ENCODE measurements around the gene ANAPC2.

ANAPC2 gene, protein sequence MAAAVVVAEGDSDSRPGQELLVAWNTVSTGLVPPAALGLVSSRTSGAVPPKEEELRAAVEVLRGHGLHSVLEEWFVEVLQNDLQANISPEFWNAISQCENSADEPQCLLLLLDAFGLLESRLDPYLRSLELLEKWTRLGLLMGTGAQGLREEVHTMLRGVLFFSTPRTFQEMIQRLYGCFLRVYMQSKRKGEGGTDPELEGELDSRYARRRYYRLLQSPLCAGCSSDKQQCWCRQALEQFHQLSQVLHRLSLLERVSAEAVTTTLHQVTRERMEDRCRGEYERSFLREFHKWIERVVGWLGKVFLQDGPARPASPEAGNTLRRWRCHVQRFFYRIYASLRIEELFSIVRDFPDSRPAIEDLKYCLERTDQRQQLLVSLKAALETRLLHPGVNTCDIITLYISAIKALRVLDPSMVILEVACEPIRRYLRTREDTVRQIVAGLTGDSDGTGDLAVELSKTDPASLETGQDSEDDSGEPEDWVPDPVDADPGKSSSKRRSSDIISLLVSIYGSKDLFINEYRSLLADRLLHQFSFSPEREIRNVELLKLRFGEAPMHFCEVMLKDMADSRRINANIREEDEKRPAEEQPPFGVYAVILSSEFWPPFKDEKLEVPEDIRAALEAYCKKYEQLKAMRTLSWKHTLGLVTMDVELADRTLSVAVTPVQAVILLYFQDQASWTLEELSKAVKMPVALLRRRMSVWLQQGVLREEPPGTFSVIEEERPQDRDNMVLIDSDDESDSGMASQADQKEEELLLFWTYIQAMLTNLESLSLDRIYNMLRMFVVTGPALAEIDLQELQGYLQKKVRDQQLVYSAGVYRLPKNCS

DNA sequence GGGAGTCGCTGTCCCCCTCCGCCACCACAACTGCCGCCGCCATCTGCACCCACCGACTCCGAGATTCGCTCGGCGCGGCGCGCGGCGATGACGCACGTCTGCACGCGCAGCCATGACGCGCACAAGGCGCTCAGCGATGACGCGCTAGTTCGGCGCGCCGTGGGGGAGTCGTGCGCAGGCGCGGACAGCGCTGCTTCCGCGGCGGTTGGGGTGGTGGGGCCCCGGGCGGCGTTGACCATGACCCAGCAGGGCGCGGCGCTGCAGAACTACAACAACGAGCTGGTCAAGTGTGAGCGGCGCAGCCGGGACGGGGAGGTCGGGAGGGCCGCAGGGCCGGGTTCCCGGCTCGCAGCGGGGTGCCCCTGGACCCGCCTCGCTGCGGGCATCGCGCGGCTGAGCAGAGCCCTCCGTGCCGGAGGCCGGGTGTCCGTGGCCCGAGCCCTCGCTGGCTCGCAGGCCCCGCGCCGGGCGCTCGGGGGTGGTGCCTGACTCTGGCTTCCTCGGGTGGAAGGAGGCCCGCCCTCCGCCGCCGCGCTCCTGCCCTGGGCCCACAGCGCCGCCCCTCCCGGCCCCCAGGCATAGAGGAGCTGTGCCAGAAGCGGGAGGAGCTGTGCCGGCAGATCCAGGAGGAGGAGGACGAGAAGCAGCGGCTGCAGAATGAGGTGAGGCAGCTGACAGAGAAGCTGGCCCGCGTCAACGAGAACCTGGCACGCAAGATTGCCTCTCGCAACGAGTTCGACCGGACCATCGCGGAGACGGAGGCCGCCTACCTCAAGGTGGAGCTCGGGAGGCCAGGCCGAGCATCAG lies at the start of gene ANAPC2, which contains the start of gene SSNA1:
ANAPC2 (minus strand) TSS at position 71 of the 807 bp plus-strand sequence; CDS start at position 43, 28 bp downstream.
SSNA1 (plus strand) TSS at position 187 of the 807 bp plus-strand sequence; CDS start at position 238, 51 bp downstream.
- peak; percentile 97 for DNase-seq

DNA sequence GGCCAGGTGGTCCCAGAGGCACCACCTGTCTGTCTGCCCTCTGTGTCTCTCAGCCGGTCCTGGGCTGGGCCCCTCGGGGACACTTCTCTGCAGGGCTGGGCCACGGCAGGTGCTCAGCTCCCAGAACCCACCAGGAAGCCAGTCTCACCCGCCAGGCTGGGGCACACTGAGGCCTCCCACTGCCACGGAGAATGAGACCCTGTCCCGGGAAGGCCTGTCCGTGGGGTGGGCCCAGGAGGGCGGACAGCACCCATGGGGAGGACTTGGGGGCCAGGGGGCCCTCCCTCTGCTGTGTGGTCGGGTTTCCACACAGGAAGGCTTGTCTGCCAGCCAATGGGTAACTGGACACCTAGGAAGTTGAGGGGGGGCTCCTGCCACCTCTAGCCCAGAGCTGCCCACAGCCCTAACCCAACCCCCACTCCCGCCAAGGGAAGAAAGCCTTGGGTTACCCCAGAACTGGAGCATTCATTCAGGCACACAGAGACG lies 48.6 kb upstream of the ANAPC2 start:
- no peak for DNase-seq

DNA sequence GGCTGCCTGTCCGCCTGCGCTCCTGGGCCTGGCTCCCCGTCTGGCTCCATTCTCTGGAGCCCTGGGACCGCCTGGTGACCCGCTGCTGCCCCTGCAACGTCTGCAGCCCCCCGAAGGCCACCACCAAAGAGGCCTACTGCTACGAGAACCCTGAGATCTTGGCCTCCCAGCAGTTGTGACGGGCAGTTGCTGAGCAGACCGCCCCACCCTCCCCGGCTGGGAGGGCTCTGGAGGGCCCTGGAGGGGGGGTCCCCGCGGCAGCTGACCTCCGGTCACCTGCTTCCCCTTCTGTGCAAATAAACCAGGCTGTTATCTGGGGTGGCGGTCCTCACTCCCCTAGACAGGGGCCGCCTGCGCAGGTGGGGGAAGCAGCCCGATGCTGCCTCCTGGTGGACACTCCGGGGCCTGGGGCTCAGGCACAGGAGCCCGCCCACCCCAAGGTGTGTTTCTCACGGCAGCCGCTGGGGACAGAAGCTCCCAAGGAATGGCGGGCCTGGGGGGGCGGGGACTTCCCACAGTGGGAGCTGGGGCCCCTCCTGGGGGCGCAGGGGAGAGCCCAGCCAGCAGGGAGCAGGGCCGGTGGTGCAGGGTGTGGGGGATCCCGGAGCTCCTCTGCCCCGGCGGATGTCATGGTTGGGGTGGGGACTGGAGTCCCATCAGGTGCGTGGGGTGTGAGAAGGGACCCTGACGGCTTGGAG lies 48.0 kb upstream of the ANAPC2 start:
- DNase-seq = peak; percentile 95

DNA sequence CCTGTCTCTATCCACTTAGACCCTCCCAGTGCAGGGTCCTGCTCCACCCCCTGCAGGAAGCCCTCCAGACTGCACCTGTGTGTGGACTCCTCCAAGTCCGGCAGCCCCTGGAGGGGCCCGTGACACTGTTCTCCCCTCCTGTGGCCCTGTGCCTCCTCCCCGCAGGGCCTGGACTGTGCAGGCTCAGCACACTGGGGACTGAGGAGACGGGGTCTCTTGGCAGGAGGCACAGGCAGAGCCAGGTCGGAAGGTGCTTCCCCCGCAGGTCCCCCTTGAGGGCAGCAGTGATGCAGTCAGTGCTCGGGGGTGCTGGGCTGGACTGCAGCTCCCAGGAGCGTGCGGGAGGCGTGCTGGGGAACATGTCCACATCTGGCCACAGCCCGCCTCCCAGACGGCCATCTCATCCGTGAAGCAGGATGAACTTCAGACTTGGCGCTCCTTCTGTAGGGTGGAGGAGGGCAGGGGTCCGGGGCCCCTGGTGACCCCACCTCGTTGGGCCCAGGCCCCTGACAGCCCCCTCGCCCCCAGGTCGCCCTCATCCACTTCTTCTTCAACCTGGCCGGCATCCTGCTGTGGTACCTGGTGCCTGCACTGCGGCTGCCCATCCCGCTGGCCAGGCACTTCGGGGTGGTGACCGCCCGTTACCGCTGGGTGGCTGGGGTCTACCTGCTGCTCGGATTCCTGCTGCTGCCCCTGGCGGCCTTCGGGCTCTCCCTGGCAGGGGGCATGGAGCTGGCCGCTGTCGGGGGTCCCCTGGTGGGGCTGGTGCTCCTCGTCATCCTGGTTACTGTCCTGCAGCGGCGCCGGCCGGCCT lies 47.3 kb upstream of the ANAPC2 start:
- DNase-seq = no peak

DNA sequence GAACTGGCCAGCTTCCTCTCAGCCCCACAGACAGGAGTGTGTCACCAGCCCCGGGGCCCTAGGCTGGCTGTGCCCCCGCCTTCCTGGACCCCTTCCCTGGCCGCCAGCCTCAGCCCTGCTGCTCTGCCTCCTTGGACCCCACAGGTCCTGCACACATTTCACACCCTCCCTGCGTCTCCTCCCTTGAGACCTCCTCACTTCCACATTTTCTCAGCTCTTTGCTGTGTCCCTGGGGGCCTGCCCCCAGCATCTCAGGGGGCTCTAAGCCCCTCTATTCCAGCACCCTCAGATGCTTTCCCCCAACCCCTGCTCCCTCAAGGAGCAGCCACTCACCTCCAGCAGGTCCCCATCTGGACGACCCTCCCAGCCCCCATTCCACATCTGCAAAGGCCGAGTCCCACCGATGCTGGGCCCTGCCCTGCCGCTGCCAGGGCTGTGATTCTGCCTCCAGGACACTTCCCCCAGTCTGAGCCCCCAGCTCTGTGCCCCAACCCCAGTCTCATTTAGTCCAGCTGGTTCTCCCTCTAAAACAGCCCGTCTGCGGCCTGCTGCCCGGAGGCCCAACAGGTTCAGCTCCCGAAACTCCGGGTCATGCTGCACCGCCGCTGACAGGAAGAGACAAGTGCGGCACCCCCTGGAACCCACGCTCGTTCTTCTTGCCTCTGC lies 46.5 kb upstream of the ANAPC2 start:
- no peak for DNase-seq

DNA sequence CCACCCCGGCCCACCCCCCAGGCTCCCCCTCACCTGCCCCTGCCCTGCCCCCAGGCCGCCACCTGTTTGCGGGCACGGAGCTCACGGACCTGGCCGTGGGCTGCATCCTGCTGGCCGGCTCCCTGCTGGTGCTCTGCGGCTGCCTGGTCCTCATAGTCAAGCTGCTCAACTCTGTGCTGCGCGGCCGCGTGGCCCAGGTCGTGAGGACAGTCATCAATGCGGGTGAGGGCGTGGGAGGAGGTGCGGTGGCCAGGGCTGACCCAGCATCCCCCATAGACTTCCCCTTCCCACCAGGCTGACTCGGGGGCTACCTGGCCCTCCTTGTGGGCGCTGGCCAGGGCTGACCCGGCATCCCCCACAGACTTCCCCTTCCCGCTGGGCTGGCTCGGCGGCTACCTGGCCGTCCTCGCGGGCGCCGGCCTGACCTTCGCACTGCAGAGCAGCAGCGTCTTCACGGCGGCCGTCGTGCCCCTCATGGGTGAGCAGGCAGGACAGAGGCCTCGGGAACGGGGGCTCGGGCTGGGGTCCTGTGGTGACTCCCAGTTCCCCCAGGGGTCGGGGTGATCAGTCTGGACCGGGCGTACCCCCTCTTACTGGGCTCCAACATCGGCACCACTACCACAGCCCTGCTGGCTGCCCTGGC lies 45.8 kb upstream of the ANAPC2 start:
- DNase-seq = no peak

DNA sequence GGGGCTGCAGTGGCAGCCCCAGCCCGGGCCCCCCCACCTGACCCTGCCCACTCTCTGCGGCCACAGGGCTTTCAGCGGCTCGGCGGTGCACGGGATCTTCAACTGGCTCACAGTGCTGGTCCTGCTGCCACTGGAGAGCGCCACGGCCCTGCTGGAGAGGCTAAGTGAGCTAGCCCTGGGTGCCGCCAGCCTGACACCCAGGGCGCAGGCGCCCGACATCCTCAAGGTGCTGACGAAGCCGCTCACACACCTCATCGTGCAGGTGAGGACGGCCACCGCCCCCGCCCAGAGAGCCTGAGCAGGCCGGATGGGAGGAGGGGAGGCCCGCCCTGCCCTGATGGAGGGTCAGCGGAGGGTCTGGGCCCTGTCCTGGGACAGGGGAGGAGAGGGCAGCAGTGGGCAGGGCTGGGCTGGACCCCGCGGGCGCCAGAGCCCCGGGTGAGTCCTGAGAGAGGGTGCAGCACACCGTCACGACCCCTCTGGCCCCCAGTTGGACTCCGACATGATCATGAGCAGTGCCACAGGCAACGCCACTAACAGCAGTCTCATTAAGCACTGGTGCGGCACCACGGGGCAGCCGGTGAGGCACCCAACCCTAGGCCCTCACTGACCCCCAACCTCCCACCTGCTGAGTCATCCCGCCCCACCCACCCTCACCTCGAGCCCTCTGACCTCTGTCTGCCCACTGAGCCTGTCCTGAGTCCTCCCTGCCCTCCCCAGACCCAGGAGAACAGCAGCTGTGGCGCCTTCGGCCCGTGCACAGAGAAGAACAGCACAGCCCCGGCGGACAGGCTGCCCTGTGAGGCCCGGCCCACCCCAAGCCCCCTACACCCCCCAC lies 45.0 kb upstream of the ANAPC2 start:
- no peak for DNase-seq

DNA sequence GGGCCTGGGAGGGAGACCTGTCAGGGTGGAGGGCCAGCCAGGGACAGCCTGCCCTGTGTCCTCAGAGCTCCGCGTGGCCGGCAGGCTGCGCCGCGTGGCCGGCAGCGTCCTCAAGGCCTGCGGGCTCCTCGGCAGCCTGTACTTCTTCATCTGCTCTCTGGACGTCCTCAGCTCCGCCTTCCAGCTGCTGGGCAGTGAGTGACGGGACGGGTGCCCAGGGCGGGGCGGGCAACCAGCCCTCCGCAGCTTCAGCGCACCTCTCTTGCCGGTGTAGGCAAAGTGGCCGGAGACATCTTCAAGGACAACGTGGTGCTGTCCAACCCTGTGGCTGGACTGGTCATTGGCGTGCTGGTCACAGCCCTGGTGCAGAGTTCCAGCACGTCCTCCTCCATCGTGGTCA lies 44.1 kb upstream of the ANAPC2 start:
- DNase-seq = no peak

DNA sequence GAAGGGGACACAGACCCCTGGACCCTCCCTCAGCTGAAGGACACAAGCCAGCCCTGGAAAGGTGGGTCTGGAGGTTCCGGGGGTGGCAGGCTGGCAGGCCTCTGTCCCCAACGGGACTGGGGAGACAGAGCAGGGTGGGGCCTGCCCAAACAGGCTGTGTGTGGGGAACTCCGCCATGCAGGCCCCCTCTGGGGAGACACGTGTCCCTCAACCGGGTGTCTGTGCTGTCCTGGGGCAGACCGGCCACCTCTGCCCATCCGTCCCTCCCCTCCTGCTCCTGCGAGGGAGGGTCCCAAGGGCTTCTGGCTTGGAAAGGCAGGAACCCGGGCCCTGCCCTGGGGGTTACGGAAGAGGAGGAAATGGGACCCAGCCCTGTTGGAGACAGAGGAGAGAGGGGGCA lies 43.7 kb upstream of the ANAPC2 start:
- no peak for DNase-seq

DNA sequence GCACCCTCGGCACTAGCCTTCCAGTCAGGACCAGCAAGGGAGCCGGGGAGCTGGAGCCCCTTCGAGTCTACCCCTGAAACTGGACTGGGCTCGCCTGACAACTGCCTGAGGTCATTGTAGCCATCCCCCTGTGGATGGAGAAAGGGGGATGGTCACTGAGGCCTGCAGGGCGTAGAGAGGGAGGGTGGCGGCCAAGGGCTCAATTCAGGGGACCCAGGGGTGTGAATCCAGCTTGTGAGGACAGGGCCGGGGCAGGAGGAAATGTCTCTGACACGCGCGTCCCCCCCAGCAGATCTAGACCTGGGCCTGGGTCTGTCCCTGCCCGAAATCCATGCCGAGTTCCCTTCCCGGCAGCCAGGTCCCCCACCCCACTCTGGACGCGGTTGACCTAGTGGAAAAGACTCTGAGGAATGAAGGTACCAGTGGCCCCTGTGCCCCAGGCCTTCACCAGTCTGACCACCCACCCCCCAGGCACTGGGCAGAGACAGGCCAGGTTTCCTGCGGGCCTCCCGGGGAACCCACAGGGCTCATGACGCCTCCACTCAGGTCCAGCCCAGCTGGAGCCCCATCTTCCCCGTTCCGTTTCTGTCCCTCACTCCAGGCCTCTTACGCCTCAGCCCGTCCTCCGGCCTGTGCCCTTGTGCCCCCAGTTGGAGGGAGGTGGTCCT lies 43.1 kb upstream of the ANAPC2 start:
- DNase-seq = no peak

DNA sequence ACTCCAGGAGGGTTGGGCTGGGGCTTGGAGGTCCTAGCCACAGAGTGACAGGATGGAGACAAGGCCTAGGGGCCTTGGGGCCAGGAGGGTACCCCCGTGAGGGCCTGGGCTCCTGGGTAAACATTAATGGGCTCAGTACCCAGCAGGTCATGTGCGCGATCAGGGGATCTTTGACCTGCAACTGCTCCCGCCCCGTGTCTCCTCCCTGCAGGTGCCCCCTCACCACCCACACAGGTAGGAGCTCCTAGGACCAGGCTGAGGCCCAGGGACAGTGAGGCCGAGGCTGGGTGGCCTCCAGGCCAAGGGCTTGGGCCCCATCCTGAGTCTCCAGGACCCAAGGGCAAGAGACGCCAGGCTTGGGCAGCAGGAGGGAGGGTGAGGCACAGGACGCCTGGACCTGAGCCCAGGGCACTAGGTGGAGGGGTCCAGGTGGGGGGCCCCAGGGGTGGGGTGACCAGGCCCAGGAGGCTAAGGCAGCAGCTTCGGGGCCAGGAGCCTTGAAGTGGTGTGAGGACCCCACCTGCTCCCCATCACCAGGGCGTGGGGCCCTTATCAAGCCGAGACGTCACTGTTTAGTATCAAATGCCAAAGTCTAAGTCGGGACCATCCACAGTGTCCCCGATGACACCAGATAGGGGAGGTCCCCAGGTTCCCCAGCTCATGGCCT lies 42.5 kb upstream of the ANAPC2 start, which contains the start of gene SLC34A3:
SLC34A3 (plus strand) TSS at position 197 of the 667 bp plus-strand sequence. CDS start 802 bp downstream, outside the sequence.
- no peak for DNase-seq

DNA sequence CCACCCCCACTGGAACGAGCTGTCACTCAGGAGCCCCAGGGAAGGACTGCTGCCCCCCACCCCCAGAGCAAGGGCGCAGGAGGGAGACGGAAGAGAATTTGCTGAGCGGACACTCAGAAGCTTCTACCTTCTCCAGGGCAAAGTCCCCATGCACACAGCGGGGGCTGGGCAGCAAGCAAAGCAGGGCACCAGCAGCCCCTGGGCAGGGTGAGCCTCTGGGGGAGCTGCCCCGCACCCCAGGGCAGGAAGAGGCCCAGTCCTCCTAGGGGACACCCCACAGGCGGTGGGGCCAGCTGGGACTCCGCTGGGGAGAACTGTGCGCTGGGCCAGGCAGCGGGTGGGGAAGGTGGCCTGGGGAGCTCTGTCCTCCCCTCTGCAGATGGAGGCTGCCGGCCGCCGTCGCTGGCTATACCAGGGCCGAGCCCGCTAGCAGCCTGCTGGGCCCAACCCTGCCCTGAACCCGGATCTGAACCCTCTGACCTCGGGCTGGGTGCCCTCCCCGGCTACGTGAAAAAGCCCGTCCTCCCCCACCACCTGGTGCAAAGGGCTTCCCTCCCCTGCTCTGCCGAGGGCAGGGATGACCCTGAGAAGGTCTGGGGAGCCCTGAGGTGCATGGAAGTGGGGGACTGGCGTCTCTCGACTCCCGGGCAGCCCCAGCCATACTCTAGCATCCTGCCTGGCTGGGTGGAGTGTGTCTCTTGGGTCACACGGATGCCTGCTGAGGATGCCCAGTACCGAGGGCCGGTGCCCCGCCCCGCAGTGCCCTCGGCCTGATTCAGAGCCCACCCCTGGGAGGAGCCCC lies 41.7 kb upstream of the ANAPC2 start:
- DNase-seq = no peak

DNA sequence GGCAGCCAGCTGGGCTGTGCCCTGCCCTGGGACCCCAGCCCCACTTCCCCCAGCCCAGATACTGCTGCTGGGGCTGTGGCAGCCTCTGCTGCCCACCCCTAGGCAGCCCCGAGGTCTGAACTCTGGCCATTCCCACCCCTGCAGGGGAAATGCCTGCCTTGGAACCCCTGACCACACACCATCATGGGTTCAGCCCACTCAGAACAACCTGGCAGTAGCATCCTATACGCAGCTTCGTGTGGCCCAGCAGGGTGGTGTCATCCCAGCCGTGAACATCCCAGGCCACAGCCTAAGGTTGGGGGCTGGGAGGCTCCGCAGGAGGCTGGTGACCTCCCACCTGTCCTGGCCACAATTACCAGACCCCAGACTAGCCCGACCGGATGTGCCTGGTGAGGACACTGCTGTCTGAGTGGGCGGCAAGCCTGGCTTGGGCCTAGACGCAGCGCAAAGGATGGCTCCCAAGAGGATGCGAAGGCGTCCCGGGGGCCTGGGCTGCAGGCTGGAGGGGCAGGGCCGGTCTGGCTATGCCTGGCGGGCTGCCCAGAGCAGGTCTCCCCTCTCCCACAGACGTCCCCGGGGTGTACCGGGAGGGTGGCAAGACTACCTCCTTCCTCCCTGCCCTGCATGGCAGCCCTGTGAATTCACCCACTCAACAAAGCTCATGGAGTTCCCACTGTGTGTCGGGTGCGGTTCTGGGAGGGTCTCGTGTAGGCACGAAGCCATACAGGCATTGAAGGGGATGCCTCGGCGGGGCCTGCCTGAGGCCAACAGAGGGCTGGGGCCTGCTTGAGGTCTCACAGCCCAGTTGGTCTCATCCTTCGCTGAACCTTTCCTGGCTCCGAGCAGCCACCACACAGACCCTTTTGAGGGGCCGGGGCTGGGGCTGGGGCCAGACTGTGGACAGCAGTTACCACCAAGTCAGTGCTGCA lies 40.9 kb upstream of the ANAPC2 start:
- DNase-seq = no peak

DNA sequence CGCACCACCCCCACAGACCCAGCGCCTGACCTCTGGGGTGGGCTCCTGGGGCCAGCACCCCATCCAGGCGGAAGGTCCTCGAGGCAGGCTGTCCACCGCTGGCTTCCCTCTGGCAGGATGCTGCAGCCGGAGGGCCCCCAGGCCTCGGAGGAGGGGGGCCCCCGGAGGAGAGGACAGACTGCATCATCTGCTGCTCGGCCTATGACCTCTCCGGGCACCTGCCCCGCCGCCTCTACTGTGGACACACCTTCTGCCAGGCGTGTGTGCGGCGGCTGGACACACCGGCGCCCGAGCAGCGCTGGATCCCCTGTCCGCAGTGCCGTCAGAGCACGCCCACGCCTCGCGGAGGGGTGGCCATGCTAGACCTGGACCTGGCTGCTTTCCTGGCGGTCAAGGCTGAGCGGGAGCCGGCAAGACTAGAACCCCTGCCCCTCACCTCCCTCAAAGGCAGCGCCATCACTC lies 40.2 kb upstream of the ANAPC2 start:
- DNase-seq = no peak

DNA sequence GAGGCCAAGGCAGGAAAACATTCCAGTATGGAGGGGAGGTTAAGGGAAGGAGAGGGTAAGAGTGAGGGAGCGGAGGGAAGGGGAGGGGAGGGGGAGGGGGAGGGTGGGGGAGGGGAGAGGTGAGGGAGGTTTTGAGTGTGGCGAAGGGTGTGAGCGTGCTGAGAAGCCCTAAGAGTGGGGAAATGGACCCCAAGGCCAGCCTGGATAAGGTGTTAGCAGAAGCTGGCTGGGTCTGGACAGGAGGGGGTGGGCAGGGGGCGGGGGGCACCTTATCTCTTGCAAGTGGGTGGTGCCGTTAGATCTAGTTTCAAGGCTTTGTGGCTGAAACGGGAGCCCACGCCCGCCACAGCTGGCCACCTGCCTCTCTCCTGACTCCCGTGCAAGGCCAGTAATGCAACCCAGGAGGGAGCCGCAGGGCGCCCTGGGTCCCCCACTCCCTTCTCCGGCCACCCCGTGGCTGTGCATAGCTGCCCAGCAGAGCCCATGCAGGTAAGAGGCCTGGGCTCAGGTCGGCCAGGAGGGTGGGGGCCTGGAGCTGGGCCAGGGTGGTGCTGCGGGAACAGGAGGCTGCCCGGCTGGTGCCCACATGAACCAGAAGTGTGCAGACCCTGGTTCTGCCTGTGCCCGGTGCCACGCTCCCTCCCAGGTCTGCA lies 39.6 kb upstream of the ANAPC2 start:
- DNase-seq = no peak

Data from activated T-cell treated with anti-CD3 and anti-CD28 coated beads, Interleukin-2, amount 50 U/mL, for 48 hours (primary cell).